SK-N-SH (cell line): ENCODE measurements around the gene CSNK1D. TPM values are rescaled to one million over a fixed set of nuclear protein-coding genes. Genes with fewer than 3 reads are reported as not detected.

Experiments used
- CTCF ChIA-PET: fragments of 300-600, 350-600 bp; formaldehyde crosslinking; extraction: SDS; loops from one replicate; lab custom pipeline; 2021; lab: Yijun Ruan, JAX
- POLR2A ChIA-PET: fragments of 350-600 bp; sonication (Branson Sonifier 250); formaldehyde crosslinking; extraction: SDS; loops from one replicate; lab custom pipeline; 2020; ENCODE audit warnings: antibody characterized with exemption, inconsistent platforms; lab: Yijun Ruan, JAX
- DNase-seq: peaks from one replicate; pipeline ENCODE4 v3.0.0; 2012
- H2AFZ ChIP-seq: fragments of 200-600 bp; sonication (generic); 2 replicates; pipeline ENCODE4 v1.8.1; 2016; ENCODE audit warnings: antibody characterized with exemption, mild to moderate bottlenecking, low read depth
- H3F3A ChIP-seq: fragments of 200-600 bp; sonication (generic); replicated peaks from 2 replicates; pipeline ENCODE3; 2016; ENCODE audit warnings: antibody characterized with exemption, mild to moderate bottlenecking; ENCODE audit not compliant: insufficient read depth
- H3K27ac ChIP-seq, 2 experiments: fragments of 200-500 bp in 1 of 2; fragments of 200-600 bp in 1 of 2; sonication (Bioruptor generic) in 1 of 2; sonication (generic), shearing (Covaris generic) in 1 of 2; 2 replicates each; pipeline versions ENCODE4 v1.5.1 to v1.6.1; 2014 to 2016; ENCODE audit warnings: low read depth in 2 of 2, inconsistent platforms in 1 of 2, low read length in 1 of 2, mild to moderate bottlenecking in 1 of 2, mixed read lengths in 1 of 2
- H3K27me3 ChIP-seq: fragments of 200-600 bp; sonication (generic), shearing (Covaris generic); 2 replicates; pipeline ENCODE4 v1.6.1; 2016; ENCODE audit warnings: mixed run types; ENCODE audit not compliant: insufficient read depth
- H3K36me3 ChIP-seq, 2 experiments: fragments of 200-500 bp in 1 of 2; fragments of 200-600 bp in 1 of 2; sonication (Bioruptor generic) in 1 of 2; sonication (generic) in 1 of 2; replicated peaks in 1 of 2; 2 replicates each; pipeline versions ENCODE3 to v1.5.1; 2014 to 2016; ENCODE audit warnings: low read length in 1 of 2, mild to moderate bottlenecking in 1 of 2; ENCODE audit not compliant: insufficient read depth in 2 of 2, control insufficient read depth in 1 of 2
- H3K4me1 ChIP-seq, 2 experiments: fragments of 200-500 bp in 1 of 2; fragments of 200-600 bp in 1 of 2; sonication (Bioruptor generic) in 1 of 2; sonication (generic), shearing (Covaris generic) in 1 of 2; 2 replicates each; pipeline versions ENCODE4 v1.5.1 to v1.6.1; 2014 to 2016; ENCODE audit warnings: low read depth in 1 of 2, low read length in 1 of 2, mixed run types in 1 of 2; ENCODE audit not compliant: insufficient read depth in 2 of 2, control insufficient read depth in 1 of 2
- H3K4me2 ChIP-seq: fragments of 200-600 bp; sonication (generic), shearing (Covaris generic); 2 replicates; pipeline ENCODE4 v1.6.1; 2017; ENCODE audit warnings: mixed run types
- H3K4me3 ChIP-seq, 2 experiments: fragments of 200-500 bp in 1 of 2; fragments of 200-600 bp in 1 of 2; sonication (Bioruptor generic) in 1 of 2; sonication (generic), shearing (Covaris generic) in 1 of 2; 2 replicates each; pipeline versions ENCODE4 v1.5.1 to v1.8.1; 2014 to 2016; ENCODE audit warnings: low read depth in 2 of 2, inconsistent platforms in 1 of 2, low read length in 1 of 2, mild to moderate bottlenecking in 1 of 2, mixed read lengths in 1 of 2, moderate library complexity in 1 of 2
- H3K79me2 ChIP-seq: fragments of 200-600 bp; sonication (generic); 2 replicates; pipeline ENCODE4 v1.8.1; 2017; ENCODE audit warnings: mild to moderate bottlenecking; ENCODE audit not compliant: insufficient read depth
- H3K9ac ChIP-seq: fragments of 200-600 bp; sonication (generic); 2 replicates; pipeline ENCODE4 v1.6.1; 2017; ENCODE audit warnings: mixed run types
- H3K9me2 ChIP-seq: fragments of 200-600 bp; sonication (generic); 2 replicates; pipeline ENCODE4 v1.6.1; 2017; ENCODE audit warnings: mixed run types
- H3K9me3 ChIP-seq: fragments of 200-600 bp; sonication (generic); 2 replicates; pipeline ENCODE4 v1.6.1; 2017; ENCODE audit warnings: mixed run types, mild to moderate bottlenecking, moderate library complexity
- H4K20me1 ChIP-seq: fragments of 200-600 bp; sonication (generic); 2 replicates; pipeline ENCODE4 v1.6.1; 2017; ENCODE audit warnings: mild to moderate bottlenecking, mixed run types; ENCODE audit not compliant: insufficient read depth
- CHD2 ChIP-seq: fragments of 150-350 bp; IDR thresholded peaks from 2 replicates; pipeline ENCODE4 v1.6.1; 2018; ENCODE audit warnings: low read length; ENCODE audit not compliant: partially characterized antibody
- EZH2phosphoT487 ChIP-seq: fragments of 200-600 bp; sonication (generic); IDR thresholded peaks from 2 replicates; pipeline ENCODE4 v1.6.1; 2017; ENCODE audit warnings: low read depth, mixed run types, mild to moderate bottlenecking, antibody characterized with exemption, moderate library complexity, borderline replicate concordance
- FOSL2 ChIP-seq: IDR thresholded peaks from 2 replicates; pipeline ENCODE4 v1.4.0; 2012; ENCODE audit warnings: low read depth, mild to moderate bottlenecking, moderate library complexity, borderline replicate concordance
- NFIC ChIP-seq: IDR thresholded peaks from 2 replicates; pipeline ENCODE4 v1.4.0; 2012; ENCODE audit warnings: borderline replicate concordance
- POLR2AphosphoS5 ChIP-seq: IDR thresholded peaks from 2 replicates; pipeline ENCODE4 v1.6.1; 2012; ENCODE audit warnings: low read depth, low read length
- RAD21 ChIP-seq: IDR thresholded peaks from 2 replicates; pipeline ENCODE4 v1.6.1; 2012; ENCODE audit warnings: mild to moderate bottlenecking, low read length
- RFX5 ChIP-seq: IDR thresholded peaks from 2 replicates; pipeline ENCODE4 v1.6.1; 2012; ENCODE audit warnings: mild to moderate bottlenecking, improper control_type of control experiment, low read length
- SIN3A ChIP-seq: IDR thresholded peaks from 2 replicates; pipeline ENCODE4 v1.6.1; 2012; ENCODE audit warnings: low read depth, mild to moderate bottlenecking, low read length, moderate library complexity, borderline replicate concordance
- SMC3 ChIP-seq: IDR thresholded peaks from 2 replicates; pipeline ENCODE4 v1.6.1; 2012; ENCODE audit warnings: low read depth, low read length, improper control_type of control experiment
- TAF1 ChIP-seq: IDR thresholded peaks from 2 replicates; pipeline ENCODE4 v1.6.1; 2012; ENCODE audit warnings: low read depth, mild to moderate bottlenecking, low read length, moderate library complexity, borderline replicate concordance
- TEAD4 ChIP-seq: IDR thresholded peaks from 2 replicates; pipeline ENCODE4 v1.4.0; 2012; ENCODE audit warnings: mild to moderate bottlenecking, borderline replicate concordance; ENCODE audit not compliant: insufficient read depth
- YY1 ChIP-seq: IDR thresholded peaks from 2 replicates; pipeline ENCODE4 v1.4.0; 2012; ENCODE audit warnings: low read depth, mild to moderate bottlenecking
- WGBS: methylation state at CpG from one replicate; pipeline ENCODE4 v1.1.6; 2017; ENCODE audit warnings: low lambda C conversion rate; 5-methylcytosine and 5-hydroxymethylcytosine counted together
- polyA plus RNA-seq, 3 experiments: library from polyadenylated mRNA; depleted of rRNA; stranded (reverse); fragments of >200 nt; gene quantifications; 2 replicates each; pipeline ENCODE4 v1.2.3, GENCODE V29; 2012
- TF ChIP-seq, protein P1 (sequence below): IDR thresholded peaks from 2 replicates; pipeline ENCODE4 v1.4.0; 2012; ENCODE audit warnings: low read depth, borderline replicate concordance
- TF ChIP-seq, protein P2 (sequence below): IDR thresholded peaks from 2 replicates; pipeline ENCODE4; 2012
- TF ChIP-seq, protein P3 (sequence below): IDR thresholded peaks from 2 replicates; pipeline ENCODE4 v1.6.1; 2012; ENCODE audit warnings: mild to moderate bottlenecking, low read depth, low read length, moderate library complexity

CSNK1D gene
- polyA plus RNA-seq, 1 of the 3 experiments (the other 2 are of a cell fraction): 216 TPM

DNA sequence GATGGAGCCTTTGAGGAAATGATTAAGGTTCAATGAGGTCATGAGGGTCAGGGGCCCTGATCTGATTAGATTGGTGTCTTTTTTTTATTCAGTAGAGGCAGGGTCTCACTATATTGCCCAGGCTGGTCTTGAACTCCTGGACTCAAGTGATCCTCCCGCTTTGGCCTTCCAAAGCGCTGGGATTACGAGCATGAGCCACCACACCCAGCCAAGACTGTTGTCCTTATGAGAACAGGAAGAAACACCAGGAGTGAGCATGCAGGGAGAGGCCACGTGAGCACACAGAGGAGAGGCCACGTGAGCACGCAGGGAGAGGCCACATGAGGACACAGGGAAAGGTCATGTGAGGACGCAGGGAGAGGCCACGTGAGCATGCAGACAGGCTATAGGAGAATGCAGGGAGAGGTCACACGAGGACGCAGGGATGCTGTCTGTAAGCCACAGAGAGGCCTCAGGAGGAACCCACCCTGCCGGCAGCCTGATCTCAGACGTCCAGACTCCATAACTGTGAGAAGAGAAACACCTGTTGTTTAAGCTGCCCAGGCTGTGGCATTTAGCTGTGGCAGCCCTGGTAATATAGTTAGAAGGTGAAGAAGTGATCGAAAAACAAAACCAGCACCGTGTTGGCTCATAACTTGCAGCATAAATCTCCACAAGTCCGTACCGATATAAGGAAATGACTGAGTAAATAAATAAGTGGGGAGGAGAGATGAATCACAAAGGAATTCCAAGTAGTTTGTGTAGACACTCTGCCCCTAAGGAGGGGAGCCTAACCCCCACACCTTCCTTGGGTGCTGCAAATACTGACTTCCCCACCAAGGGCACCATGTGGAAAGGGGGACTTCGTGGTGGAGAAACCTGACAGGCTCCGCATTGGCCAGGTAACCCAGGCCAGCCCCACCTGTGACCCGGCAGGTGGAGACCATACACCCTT is 14.6 kb upstream of the CSNK1D start:
- Histone ChIP-seq H3K9me2 (no peaks in the 10 kb centered on the region), H3F3A (peaks cover 16% of the 10 kb centered on the region), H3K27ac (no peak overlapping the region), H3K4me2 (peak overlapping the region; percentile 24; the same call in 1 of the 2 replicates), H3K4me1 (peaks cover 14 to 16% of the 10 kb centered on the region in 2 experiments; a peak in 3 of 4 replicates), H3K36me3 (no peaks in the 10 kb centered on the region), H4K20me1 (no peaks in the 10 kb centered on the region), H2AFZ (no peak overlapping the region), H3K9ac (no peak overlapping the region), H3K9me3 (no peaks in the 10 kb centered on the region), H3K79me2 (peaks cover 5% of the 10 kb centered on the region; the same call in 1 of the 2 replicates), H3K4me3 (no peak overlapping the region), H3K27me3 (no peaks in the 10 kb centered on the region)
- ChIA-PET CTCF (no interaction called here), POLR2A (no interaction called here)
- no peak for DNase-seq
- TF ChIP-seq, protein P1, sequence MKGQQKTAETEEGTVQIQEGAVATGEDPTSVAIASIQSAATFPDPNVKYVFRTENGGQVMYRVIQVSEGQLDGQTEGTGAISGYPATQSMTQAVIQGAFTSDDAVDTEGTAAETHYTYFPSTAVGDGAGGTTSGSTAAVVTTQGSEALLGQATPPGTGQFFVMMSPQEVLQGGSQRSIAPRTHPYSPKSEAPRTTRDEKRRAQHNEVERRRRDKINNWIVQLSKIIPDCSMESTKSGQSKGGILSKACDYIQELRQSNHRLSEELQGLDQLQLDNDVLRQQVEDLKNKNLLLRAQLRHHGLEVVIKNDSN: peak; percentile 58; the same call in 1 of the 2 replicates
- TF ChIP-seq POLR2AphosphoS5 (no peak), YY1 (no peak), SMC3 (no peak), NFIC (no peak), FOSL2 (peak; percentile 17; the same call in 1 of the 2 replicates), RAD21 (no peak), EZH2phosphoT487 (no peak)
- TF ChIP-seq, protein P2, sequence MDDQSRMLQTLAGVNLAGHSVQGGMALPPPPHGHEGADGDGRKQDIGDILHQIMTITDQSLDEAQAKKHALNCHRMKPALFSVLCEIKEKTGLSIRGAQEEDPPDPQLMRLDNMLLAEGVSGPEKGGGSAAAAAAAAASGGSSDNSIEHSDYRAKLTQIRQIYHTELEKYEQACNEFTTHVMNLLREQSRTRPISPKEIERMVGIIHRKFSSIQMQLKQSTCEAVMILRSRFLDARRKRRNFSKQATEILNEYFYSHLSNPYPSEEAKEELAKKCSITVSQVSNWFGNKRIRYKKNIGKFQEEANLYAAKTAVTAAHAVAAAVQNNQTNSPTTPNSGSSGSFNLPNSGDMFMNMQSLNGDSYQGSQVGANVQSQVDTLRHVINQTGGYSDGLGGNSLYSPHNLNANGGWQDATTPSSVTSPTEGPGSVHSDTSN: peak; percentile 25; the same call in 1 of the 2 replicates
- WGBS: 60% methylated on average over 17 of the region's 19 CpGs

DNA sequence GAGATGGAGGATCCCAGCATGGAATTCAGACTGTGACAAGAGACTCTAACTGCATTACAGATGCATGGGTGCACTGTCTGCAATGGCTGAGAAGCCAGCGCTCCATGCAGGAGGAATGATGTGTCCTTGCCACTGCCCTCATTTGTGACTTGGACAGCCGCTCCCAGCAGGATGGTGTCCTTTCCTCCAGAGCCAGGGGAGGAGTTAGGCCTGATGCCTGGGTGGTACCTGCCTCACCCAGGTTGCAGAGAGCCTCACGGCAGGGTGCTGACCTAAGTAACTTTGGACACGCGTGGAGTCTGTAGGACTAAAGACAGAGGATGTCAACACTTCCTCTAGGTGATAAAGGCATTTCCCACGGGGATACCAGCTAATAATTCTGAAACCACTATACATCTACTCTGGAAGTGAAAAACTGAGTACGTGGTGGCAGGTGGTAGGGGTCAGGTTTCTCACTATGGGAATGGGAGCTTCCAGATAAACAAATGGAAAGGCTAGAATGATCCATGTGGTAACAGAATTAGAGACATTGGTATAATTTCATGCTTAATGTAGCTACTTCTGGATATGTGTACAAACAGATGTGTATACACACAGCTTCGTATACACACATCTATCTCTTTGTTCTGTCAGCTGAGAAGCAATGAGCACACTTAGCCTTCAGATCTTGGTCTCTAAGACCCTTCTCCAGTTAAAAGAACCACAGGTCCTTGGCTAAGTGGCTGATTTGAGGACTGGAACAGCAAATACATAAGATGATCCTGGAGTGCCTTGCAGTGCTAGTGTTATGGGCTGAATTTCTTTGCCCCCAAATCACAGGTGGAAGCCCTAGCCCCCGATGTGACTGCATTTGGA is 13.7 kb upstream of the CSNK1D start:
- CTCF ChIA-PET: no interaction called here
- TF ChIP-seq RFX5 (no peak), YY1 (no peak), CHD2 (no peak), TAF1 (no peak), SIN3A (no peak), TEAD4 (no peak), NFIC (no peak)
- TF ChIP-seq, protein P3, sequence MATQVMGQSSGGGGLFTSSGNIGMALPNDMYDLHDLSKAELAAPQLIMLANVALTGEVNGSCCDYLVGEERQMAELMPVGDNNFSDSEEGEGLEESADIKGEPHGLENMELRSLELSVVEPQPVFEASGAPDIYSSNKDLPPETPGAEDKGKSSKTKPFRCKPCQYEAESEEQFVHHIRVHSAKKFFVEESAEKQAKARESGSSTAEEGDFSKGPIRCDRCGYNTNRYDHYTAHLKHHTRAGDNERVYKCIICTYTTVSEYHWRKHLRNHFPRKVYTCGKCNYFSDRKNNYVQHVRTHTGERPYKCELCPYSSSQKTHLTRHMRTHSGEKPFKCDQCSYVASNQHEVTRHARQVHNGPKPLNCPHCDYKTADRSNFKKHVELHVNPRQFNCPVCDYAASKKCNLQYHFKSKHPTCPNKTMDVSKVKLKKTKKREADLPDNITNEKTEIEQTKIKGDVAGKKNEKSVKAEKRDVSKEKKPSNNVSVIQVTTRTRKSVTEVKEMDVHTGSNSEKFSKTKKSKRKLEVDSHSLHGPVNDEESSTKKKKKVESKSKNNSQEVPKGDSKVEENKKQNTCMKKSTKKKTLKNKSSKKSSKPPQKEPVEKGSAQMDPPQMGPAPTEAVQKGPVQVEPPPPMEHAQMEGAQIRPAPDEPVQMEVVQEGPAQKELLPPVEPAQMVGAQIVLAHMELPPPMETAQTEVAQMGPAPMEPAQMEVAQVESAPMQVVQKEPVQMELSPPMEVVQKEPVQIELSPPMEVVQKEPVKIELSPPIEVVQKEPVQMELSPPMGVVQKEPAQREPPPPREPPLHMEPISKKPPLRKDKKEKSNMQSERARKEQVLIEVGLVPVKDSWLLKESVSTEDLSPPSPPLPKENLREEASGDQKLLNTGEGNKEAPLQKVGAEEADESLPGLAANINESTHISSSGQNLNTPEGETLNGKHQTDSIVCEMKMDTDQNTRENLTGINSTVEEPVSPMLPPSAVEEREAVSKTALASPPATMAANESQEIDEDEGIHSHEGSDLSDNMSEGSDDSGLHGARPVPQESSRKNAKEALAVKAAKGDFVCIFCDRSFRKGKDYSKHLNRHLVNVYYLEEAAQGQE: no peak
- Histone ChIP-seq H3K79me2 (peaks cover 2% of the 10 kb centered on the region; the same call in 1 of the 2 replicates), H3K27me3 (no peaks in the 10 kb centered on the region), H3K4me1 (peaks cover 23 to 25% of the 10 kb centered on the region in 2 experiments; a peak in 3 of 4 replicates), H3K9me2 (no peaks in the 10 kb centered on the region), H3K9ac (no peak overlapping the region), H4K20me1 (no peaks in the 10 kb centered on the region), H2AFZ (no peak overlapping the region), H3K4me3 (no peak overlapping the region), H3K27ac (no peak overlapping the region), H3K4me2 (no peak overlapping the region), H3F3A (peaks cover 16% of the 10 kb centered on the region), H3K9me3 (no peaks in the 10 kb centered on the region), H3K36me3 (no peaks in the 10 kb centered on the region)
- POLR2A ChIA-PET: no interaction called here
- 88% methylated on average over 9 of the region's 9 CpGs for WGBS
- no peak for DNase-seq
